ENCODE measurements around the gene CYSRT1.
A peak's percentile ranks its signal among the peaks of the same experiment; 100 is the strongest.

Gene CYSRT1

GRCh38 chr9:137222190-137223077 lies 2.5 kb upstream of the CYSRT1 start, which contains the start of gene RNF208:
TSS of gene RNF208 (minus strand) at chr9:137222240. CDS start at chr9:137221212, 1,028 bp downstream.
- no peak for TF ChIP-seq CTCF (IDR thresholded peaks at IDR 0.05; ENCODE audit: low read length, missing control alignments)
- DNase-seq (ENCODE audit: low read depth): no peak
- H3K4me3 ChIP-seq (replicated peaks; ENCODE audit: low read depth, low read length): peak within 1 kb of the TSS; percentile 48

GRCh38 chr9:137223078-137223970 lies 1.6 kb upstream of the CYSRT1 start:
- H3K4me3 ChIP-seq (replicated peaks; ENCODE audit: low read depth, low read length): peak overlapping the region; percentile 84
- peak; percentile 99 for DNase-seq (ENCODE audit: low read depth)
- TF ChIP-seq CTCF (IDR thresholded peaks at IDR 0.05; ENCODE audit: low read length, missing control alignments): no peak

GRCh38 chr9:137225699-137226331 lies 841 bp downstream of the CYSRT1 start:
- DNase-seq (ENCODE audit: low read depth): no peak
- H3K4me3 ChIP-seq (replicated peaks; ENCODE audit: low read depth, low read length): no peak overlapping the region
- TF ChIP-seq CTCF (IDR thresholded peaks at IDR 0.05; ENCODE audit: low read length, missing control alignments): no peak

GRCh38 chr9:137226338-137227053 lies 1.5 kb downstream of the CYSRT1 start:
- DNase-seq (ENCODE audit: low read depth): no peak
- no peak overlapping the region for H3K4me3 ChIP-seq (replicated peaks; ENCODE audit: low read depth, low read length)

GRCh38 chr9:137227054-137227852 lies 2.3 kb downstream of the CYSRT1 start, which contains the start of gene RNF224:
TSS of gene RNF224 (plus strand) at chr9:137227502. CDS start at chr9:137228336, 834 bp downstream.
- DNase-seq (ENCODE audit: low read depth): peak; percentile 82
- H3K4me3 ChIP-seq (replicated peaks; ENCODE audit: low read depth, low read length): no peak within 1 kb of the TSS
- peak; percentile 89 for TF ChIP-seq CTCF (IDR thresholded peaks at IDR 0.05; ENCODE audit: low read length, missing control alignments)

More at GRCh38 chr9:137226338-137227053, 1.5 kb downstream of the CYSRT1 start:
- no peak for TF ChIP-seq CTCF (IDR thresholded peaks at IDR 0.05; ENCODE audit: low read length, missing control alignments)
